NCI-H1436 (cell line): Measurements from ENCODE around the gene NCKAP5.
A peak's percentile ranks its signal among the peaks of the same experiment; 100 is the strongest.
"Not testable (repeated sequence)": the region's sequence is repeated elsewhere in the genome, so short reads cannot be mapped to it uniquely, and the experiment has no call there.

ENCODE experiments used
- DNase-seq: peaks from one replicate; lab custom pipeline; 2025; lab: John Stamatoyannopoulos, UW

The NCKAP5 gene

DNA sequence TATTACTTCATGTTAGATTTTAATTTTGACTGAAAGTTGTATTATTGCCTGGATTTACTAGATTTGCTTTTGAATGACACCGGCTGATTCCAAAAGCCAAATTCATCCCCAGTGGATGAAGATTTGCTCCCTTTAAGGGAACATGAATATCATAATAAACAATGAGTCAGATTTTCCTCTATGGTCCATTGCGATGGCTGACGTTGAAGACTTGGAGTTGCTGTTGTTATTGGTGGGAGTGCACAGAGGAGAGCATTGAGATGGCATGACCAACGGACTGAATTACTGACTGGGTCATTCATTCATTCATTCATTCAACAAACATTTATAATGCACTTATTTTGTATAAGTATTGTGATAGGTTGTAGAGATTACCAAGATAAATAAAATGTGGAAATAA is 864.9 kb downstream of the NCKAP5 start:
- DNase-seq = no peak

DNA sequence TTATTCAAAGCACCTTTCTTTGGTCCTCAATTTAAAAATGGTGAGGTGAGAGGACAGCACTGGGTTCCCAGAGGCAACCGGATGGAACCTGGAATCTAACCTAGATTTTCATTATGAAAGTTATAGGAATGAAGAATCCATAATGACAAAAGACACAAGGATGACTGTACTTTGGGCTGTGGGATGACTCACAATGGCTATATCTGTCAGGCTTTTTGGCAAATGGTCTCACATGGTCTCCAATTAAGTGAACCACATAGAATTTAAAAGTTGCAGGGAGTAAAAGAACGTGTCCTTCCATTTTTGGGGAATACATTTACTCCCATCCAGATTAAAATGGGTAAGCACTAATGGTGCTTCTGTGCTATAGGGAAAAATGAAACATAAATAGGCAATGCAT is 866.5 kb downstream of the NCKAP5 start:
- DNase-seq = no peak

DNA sequence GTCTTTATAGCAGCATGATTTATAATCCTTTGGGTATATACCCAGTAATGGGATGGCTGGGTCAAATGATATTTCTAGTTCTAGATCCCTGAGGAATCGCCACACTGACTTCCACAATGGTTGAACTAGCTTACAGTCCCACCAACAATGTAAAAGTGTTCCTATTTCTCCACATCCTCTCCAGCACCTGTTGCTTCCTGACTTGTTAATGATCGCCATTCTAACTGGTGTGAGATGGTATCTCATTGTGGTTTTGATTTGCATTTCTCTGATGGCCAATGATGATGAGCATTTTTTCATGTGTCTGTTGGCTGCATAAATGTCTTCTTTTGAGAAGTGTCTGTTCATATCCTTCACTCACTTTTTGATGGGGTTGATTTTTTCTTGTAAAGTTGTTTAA is 868.5 kb downstream of the NCKAP5 start:
- DNase-seq = not testable (repeated sequence)

DNA sequence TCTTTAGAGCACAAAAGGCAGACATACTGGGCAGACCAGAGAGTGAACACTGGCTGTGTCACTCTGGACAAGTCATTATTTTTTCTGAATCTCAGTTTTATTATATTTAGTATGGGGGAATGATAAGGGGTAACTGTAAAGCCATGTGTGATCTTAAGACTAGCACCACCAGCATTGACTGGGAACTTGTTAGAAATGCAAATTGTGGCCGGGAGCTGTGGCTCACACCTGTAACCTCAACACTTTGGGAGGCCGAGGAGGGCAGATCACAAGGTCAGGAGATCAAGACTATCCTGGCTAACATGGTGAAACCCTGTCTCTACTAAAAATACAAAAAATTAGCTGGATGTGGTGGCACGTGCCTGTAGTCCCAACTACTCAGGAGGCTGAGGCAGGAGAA is 869.9 kb downstream of the NCKAP5 start:
- not testable (repeated sequence) for DNase-seq

DNA sequence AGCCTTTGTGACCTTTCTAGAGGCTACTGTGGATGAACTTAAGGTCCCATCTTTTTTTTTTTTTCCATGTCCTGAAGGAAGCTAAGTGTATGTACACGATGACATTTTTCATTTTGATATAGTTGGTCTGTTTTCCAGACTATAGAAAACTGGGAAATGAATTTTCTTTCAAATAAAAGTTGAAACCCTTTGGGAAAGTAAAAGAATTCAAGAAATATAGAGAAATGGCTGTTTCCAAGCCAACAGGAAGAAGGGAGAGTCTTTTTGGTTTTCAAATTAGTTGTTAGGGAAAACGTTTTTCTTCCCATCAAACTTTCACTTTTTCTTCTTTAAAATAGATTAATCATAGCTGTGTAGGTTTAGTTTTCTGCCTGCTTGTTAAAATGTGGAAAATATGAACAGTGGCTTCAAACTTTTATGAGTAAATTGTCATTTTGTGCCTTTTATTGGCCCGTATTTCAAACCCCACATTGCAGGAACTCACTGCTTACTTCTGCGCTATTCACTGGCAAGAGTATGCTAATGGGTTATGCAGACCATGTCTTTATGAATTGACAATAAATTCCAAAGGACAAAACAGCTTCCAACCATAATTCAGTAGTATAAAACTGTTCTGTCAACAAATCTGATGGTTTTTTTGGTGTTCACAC is 870.6 kb downstream of the NCKAP5 start:
- no peak for DNase-seq

DNA sequence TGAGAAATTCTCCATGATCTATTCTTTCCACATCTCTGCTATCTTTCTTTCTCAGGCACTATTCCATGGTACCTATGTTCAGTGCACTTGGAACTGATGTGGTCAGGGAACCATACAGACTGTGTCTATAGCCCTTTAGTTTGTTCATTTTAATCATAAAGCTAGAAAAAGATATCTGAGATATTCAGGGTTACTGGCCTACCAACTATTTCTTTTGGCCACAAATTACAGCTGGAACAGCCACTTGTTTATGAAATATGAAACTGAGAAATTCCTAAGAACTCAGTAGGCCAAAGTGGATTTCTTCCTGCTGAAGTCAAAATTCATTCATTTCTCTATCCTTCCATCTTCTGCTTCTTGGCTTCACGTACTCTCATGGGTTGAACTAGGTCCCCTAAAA is 875.4 kb downstream of the NCKAP5 start:
- no peak for DNase-seq

DNA sequence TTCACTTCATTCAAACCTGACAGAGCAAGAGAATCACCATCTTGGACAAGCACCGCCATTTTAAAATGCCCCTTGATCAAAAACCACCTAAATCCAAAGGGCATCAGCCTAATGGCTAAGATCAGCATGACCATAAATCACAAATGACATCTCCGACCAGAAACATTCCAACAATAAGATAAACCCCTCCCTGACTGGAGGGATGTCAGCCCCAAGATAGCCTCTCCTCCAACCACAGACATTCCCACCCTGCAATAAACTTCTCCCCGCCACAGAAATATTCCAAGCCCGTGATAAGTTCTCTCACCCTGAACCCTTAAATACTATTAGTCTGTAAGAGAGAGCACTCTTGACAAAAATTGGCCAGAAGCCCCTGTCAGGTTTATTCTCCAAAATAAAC is 876.7 kb downstream of the NCKAP5 start:
- no peak for DNase-seq

DNA sequence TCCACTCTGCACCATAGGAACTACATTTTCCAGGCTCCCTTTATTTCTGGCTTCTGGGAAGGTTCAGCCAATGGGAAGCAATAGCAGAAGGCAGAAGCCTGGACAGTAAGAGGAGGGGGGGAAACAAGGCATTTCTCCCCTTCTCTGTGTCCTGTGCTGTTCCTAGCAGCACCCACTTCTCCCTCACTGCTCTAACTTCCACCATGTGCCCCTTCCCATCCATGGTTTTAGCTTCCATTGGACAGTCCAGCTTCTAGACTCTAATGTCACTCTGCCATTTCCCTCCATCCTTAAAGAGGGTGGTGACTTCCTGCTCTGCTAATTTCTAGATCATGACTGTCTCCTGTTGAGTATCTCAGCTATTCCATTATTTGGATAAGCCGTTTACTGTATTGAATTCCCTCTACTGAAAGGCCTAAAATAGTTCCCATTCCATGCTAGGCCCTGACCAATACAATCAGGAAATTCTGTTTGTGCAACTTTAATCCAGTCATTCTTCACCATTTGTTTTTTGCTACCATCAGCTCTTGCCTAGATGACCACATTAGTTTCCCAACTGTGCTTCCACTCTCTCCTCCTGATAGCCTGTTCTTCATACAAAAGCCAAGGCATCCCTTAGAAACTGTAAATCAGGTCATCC is 877.5 kb downstream of the NCKAP5 start:
- DNase-seq = no peak

DNA sequence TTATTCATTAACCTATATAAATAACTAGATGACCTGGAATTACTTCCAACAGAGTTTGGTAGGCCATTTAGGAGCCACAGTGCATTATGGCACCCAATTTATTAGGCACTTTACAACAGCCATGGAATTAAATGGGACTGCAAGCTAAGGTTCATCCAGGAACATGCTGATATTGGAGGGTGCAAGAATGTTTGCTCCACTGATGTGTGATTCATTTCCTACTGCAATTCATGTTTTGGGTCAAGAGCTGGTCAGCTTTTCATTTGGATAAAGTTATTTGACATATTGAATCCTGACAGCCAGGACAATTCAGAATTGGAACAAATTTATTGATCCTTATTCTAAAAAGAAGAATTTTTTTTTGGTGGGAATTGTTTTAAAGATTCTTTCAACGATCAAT is 886.5 kb downstream of the NCKAP5 start:
- no peak for DNase-seq

DNA sequence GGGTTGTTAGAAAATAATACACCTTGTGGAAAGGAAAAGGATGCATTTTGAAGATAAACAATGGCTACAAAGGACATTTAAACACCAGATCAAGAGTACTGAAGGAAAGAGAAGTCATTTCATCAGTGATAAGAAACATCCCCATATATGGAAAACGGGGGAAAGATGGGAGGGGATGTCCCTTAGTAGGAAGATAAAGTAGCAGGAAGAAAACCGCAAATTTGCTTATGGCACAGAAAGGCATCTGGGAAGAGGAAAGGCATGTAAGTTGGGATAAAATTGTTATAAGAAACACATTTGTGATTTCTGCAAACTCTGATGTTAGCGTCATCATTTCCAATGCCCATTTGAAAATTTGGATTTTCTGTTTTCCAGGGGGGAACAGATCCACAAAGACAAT is 887.7 kb downstream of the NCKAP5 start:
- DNase-seq = no peak

DNA sequence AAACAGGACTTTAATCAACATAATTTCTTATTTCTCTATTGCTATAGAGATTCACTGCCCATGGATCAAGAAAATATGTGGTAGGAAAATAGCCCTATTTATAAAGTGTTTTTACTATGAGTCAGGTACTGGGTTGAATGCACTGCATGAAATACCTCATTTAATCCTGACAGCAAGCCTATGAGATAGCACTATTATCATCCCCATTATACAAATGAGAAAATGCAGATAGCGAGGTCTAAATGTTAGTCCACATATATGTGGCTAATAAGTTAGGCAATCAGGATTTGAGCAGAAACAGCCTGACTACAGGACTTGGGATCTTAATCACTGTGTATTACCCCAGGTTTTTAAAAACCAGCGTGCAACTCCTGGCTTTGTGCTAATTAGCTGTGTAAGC is 889.8 kb downstream of the NCKAP5 start:
- no peak for DNase-seq

DNA sequence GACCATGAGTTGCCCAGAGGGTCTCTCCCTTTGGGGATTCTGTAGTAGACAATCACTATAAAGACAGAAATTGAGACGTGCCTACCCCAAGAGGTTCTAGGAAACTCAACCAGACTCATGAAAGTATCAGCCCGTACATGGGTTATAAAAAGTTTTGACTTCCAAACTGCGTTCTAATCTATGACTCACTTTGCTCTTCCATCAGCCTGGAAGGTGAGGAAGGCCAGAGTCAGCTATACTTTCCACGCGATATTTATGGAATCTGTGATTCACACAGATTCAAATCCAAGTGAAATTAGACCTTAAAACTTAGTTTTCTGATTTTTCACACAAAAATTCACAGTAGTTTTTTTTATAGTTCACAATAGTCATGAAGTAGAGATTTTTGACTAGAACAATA is 890.6 kb downstream of the NCKAP5 start:
- DNase-seq = no peak

DNA sequence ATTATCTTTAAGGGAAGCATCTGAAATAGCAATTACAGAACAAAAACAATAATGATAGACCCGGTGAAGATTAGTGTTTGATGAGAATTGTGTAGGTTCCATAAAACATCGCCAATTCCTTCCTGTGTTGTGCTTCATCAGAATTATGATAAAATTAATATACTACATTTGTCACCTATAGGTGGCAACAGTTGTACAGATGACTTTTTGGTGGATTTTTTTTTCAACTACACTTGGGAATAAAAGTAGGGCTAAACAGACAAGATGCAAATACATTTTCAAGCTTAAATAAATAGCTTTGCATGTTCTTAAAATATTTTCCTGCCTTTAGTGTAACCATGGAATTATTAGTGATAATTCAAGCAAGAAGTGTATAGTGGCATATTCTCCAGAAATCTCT is 891.3 kb downstream of the NCKAP5 start:
- DNase-seq = no peak

DNA sequence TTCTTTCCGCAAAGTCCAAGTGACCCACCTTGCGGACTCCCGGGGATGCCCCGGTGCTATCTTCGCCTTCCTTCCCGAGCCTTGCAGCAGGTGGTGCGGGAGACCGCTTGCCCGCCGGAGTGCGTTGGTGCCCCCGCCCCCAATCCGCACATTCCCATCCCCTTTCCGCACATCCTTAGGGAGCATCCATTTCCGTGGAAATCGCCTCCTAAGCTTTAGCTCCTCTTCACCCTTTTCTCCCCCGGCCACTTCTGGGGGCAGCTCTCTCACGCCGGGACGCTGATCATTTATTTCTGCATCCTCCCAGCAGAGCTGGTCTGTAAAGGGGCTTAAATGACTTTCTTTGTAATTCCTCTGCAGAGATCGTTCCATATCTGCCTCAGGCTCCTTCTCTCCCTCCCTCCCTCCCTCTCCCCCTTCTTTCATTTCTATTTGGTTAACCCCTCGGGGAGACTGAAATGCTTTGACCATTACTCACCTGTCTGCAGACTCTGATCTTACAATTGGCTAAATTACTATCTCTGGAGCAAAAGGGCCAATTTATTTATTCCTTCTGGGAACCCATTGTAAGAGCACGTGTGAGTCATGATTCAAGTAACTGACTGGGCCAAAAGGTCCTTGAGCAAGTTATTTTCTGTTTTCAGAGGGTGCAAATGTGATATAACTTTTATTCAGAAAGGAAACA is 897.0 kb downstream of the NCKAP5 start:
- no peak for DNase-seq

DNA sequence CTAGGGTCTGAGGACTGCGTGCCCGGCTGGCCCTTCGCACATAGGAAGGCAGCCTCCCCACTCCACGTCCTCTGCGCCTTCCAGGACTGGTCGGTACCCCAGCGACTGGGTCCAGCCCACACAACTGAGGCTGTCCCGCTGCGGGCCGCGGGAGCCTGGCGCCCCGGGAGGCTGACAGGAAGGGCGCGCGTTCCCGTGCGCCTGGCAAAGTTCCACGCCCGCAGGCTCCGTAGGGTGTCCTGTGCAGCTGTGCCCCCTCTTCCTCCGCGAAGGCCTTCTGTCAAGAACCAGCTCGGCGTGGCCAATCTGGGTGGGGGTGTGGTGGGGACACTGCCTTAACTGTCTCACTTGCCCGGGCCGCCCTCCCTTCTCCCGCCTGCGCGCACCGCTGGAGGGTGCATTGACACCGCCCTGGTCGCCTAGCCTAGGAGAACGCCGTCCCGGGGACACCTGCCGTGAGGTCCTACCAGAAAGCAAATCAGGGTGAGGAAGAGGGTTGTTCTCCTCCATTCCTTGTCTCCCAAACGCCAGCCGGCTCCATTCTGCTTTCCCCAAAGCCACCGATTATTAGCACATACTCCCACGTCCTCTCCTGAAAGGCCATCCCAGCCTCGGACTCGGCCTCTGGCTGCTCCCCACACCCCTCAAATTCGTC is 897.6 kb downstream of the NCKAP5 start:
- DNase-seq = peak; percentile 27

DNA sequence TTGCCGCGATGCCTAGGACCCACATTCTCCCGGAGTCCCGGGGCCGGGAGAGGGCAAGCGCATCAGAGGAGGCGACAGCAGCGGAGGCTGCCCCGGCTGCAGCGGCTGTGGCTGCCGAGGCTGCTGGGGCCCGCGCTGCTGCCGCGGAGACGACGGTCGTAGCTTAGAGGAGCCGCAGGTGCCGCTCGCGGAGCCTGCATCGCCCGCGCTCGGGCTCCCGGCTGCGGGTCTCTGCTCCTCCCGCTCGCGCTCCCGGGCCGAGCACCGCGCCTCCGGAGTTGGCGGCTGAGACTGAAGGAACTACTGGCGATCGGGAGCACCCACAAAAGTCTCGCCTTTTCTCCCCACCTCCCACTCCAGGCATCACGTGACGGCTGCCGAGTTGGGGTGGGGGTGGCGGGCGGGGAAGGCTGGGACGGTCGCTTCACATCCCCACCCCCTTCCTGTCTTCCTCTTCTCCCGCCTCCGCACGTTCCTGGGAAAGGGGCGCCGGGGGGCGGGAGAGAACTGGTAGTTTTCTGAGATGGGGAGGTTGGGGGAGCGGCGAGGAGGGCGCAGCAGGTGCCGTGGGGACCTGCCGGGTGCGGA is 898.3 kb downstream of the NCKAP5 start, which contains the start of gene LYPD1:
Gene LYPD1 (minus strand): TSS at position 298 of the 588 bp plus-strand sequence. CDS start 273 bp downstream, at position 25.
- peak; percentile 14 for DNase-seq

DNA sequence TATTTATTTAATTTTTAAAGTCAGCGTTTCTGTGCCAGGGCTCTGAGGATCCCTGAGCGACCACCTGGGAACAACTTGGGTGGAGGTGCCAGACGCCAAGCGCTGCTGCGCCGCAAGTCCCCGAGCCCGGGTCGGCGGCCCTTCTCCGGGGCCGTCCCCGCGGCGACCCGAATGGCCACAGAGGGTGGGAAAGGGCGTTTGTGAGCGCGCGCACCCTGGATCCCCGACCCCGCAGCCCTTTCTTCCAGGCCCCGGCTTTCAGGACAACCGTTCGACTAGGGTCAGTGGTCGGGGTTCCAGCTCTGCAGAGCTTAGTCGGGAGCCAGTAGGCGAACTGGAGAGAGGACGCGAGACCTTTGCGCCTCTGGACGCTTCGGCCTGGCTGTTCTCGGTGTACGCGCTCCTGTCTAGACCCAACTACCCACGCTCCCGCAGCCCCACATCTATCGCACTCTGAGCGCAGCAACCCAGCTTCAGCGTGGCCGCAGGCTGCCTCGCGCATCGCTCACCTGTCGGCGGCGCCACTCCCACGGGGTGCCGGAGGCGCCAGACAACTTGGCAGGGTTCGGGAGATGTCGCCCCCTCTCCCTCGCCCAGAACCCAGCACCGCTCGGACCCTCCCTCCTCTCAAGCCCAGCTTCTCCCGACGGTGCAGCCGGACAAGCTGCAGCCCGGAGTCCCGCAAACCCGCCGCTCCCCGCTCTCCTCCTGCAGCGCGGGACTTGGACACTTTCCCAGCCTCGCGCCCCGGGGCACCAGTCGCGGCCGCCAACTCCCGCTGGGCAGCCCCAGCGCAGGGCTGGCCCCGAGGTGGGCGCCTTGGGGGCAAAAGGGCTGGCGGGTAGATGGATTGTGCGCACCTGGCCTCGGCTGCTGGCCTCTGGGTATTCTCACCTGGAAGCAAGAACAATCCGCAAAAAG is 899.0 kb downstream of the NCKAP5 start:
- DNase-seq = peak; percentile 35

DNA sequence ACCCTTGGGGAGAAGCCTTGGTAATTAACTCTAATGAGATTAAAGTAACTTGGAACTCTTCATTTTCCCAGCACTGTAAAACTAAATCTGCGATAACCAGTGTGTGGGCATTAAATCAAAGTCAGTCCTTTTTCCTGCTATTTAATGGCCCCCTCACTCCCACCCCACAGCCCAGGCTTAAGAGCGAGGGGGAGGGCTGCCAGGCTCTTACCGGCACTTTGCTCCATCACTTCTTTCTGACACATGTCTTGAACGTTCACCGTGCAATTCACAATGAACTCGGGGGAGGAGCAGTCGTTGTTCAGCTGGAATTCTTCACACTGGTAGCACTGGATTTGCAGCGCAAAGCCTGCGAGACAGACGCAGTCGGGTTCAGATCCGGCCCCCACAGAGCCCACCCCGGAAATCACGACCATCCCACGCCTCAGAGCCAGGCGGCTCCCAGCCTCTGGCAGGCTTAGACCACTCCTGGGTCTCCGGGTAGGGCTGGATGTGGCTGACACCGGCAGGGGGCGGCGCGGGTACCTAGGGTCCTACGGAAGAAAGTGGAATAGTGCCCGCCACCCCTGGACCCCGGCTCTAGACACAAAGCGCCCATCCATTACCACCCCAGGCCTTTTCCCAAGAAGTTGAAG is 900.0 kb downstream of the NCKAP5 start:
- DNase-seq = peak; percentile 15

DNA sequence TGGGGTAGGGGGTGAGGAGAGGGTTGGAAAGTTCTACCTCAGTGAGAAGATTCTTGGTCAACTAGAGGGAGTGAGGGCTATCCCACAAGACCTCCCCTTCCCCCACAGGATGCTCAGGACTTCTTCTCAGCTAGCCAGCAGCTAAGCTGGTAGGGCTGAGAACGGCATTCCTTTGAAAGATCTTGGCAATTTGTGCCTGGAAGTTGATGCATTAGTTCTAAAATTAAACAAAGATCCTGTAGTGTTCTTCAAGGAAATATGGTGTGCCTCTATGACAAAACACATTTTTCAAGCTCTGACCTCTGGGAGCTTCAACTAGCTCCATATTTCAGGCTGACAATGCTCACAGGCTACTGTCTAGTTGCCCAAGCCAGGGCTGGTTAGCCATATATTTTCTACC is 900.6 kb downstream of the NCKAP5 start:
- no peak for DNase-seq

DNA sequence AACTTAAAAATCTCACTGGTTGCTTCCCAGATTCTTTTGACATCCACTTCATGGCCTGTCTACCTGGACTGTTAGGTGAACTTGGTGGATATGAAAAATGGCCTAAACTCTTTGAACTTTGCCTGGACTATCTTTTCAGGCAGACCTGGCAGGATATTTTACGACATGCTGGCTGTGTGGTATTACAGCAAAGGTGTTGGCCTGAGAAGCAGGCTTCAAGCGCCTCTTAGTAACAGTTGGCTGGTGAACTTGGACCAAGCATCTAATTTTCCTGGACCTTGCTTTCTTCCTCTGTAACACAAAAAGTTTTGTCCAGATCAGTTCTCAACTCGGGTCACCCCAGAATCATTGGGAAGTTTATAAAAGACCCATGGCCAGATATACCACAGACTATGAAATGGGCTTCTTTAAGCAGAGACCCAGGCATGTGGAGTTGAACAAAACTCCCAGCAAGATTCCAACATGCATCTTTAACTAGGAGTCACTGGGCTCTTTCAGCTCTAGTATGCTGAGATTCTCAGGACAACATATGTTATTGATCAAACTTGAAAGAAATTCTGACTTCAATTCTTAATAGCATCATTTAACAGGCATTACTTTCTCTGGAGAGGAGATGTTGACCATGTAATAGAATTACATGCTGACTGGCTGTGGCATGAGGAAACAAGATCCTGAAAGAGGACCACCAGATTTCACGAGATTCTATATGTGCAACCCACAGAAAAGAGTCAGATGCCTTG is 902.7 kb downstream of the NCKAP5 start:
- no peak for DNase-seq
